ENCODE measurements around the gene GTF3C1. TPM values are rescaled to one million over a fixed set of nuclear protein-coding genes. Genes with fewer than 3 reads are reported as not detected.
"Not testable (repeated sequence)": the region's sequence is repeated elsewhere in the genome, so short reads cannot be mapped to it uniquely, and the experiment has no call there.

Gene GTF3C1
- total and polyA plus RNA-seq, 2 of the 13 experiments (the other 11 are each of a cell fraction or from before 2014, with no cell fraction given), result 29.2 to 72.7 TPM

GRCh38 chr16:27436921-27437650 lies 112.6 kb downstream of the GTF3C1 start (continued):
- TF ChIP-seq NR2F6 (IDR thresholded peaks at IDR 0.05) (no peak), NR2F6 (CRISPR knock-in tag; IDR thresholded peaks at IDR 0.05) (no peak)

GRCh38 chr16:27436065-27436464 lies 113.6 kb downstream of the GTF3C1 start:
- H3K4me2 ChIP-seq (ENCODE audit: low read depth, low read length), result no peak overlapping the region
- TF ChIP-seq, protein P1, sequence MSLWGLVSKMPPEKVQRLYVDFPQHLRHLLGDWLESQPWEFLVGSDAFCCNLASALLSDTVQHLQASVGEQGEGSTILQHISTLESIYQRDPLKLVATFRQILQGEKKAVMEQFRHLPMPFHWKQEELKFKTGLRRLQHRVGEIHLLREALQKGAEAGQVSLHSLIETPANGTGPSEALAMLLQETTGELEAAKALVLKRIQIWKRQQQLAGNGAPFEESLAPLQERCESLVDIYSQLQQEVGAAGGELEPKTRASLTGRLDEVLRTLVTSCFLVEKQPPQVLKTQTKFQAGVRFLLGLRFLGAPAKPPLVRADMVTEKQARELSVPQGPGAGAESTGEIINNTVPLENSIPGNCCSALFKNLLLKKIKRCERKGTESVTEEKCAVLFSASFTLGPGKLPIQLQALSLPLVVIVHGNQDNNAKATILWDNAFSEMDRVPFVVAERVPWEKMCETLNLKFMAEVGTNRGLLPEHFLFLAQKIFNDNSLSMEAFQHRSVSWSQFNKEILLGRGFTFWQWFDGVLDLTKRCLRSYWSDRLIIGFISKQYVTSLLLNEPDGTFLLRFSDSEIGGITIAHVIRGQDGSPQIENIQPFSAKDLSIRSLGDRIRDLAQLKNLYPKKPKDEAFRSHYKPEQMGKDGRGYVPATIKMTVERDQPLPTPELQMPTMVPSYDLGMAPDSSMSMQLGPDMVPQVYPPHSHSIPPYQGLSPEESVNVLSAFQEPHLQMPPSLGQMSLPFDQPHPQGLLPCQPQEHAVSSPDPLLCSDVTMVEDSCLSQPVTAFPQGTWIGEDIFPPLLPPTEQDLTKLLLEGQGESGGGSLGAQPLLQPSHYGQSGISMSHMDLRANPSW (CRISPR knock-in tag; IDR thresholded peaks at IDR 0.05; ENCODE audit: borderline replicate concordance), result no peak
- TF ChIP-seq ZNF382 (CRISPR knock-in tag; IDR thresholded peaks at IDR 0.05; ENCODE audit: borderline replicate concordance) (no peak), FOXM1 (CRISPR knock-in tag; IDR thresholded peaks at IDR 0.05) (no peak), ZBTB7B (CRISPR knock-in tag; IDR thresholded peaks at IDR 0.05) (no peak), MLLT10 (CRISPR knock-in tag; IDR thresholded peaks at IDR 0.05) (no peak), ZSCAN20 (CRISPR knock-in tag; IDR thresholded peaks at IDR 0.05; ENCODE audit: borderline replicate concordance) (no peak), HHEX (CRISPR knock-in tag; IDR thresholded peaks at IDR 0.05) (no peak), ZNF75D (CRISPR knock-in tag; IDR thresholded peaks at IDR 0.05; ENCODE audit: borderline replicate concordance) (no peak), NR2F1 (CRISPR knock-in tag; IDR thresholded peaks at IDR 0.05) (no peak), ASH2L (IDR thresholded peaks at IDR 0.05; ENCODE audit: insufficient read length, low read depth, low read length) (no peak), ZNF225 (CRISPR knock-in tag; IDR thresholded peaks at IDR 0.05) (no peak), REXO4 (CRISPR knock-in tag; IDR thresholded peaks at IDR 0.05; ENCODE audit: borderline replicate concordance) (no peak), NR0B2 (CRISPR knock-in tag; IDR thresholded peaks at IDR 0.05) (no peak)
- in situ Hi-C loops (cut with HindIII; ENCODE audit: extremely low pct_ligation_motif_present, low pct_unique_long_range_greater_than_20kb), result no loop called here
- no peak overlapping the region for H3K4me3 ChIP-seq (replicated peaks in 1 of 3; ENCODE audit: insufficient read depth in 1 of 3, low read depth in 2 of 3, low read length in 3 of 3)
- BruUV-seq (replicated peaks), result no TSS peak
- CTCF ChIA-PET (ENCODE audit: low intra/inter-chr PET ratio, low total read pairs), result no interaction called here
- H3K9ac ChIP-seq (ENCODE audit: insufficient read depth, low read depth, low read length), result no peak overlapping the region
- 47% methylated on average over 8 of the region's 8 CpGs for WGBS (ENCODE audit: low lambda C conversion rate)
- POLR2A ChIA-PET, result no interaction called here
- no peak for FAIRE-seq
- intact Hi-C loops (cut with micrococcal nuclease; ENCODE audit: unreplicated experiment), result no loop called here
- ATAC-seq, result no peak
- no peak overlapping the region for H2AFZ ChIP-seq (ENCODE audit: low read length)
- no peaks in the 10 kb centered on the region for H3K79me2 ChIP-seq (ENCODE audit: insufficient read depth, low read length)
- H3K27me3 ChIP-seq (ENCODE audit: control insufficient read depth in 1 of 2, insufficient read depth in 2 of 2, low read length in 2 of 2), result no peaks in the 10 kb centered on the region; a peak in 3 of 5 replicates
- no peak overlapping the region for H3K27ac ChIP-seq (ENCODE audit: extremely low read length, insufficient read depth, low read length)
- no peak for DNase-seq (ENCODE audit: low spot score)
- H3K9me3 ChIP-seq (ENCODE audit: low read length), result no peaks in the 10 kb centered on the region
- no peaks in the 10 kb centered on the region for H3K36me3 ChIP-seq (replicated peaks in 1 of 2; ENCODE audit: control insufficient read depth in 1 of 2, insufficient read depth in 2 of 2, low read length in 2 of 2)
- no peaks in the 10 kb centered on the region for H3K4me1 ChIP-seq (ENCODE audit: insufficient read depth, low read length)
- H4K20me1 ChIP-seq (ENCODE audit: insufficient read depth, low read length), result no peaks in the 10 kb centered on the region

GRCh38 chr16:27435146-27435545 lies 114.6 kb downstream of the GTF3C1 start:
- not testable (repeated sequence) for DNase-seq (ENCODE audit: low spot score)

More at GRCh38 chr16:27435146-27435545, 114.6 kb downstream of the GTF3C1 start:
- H3K79me2 ChIP-seq (ENCODE audit: insufficient read depth, low read length); H3K4me3 ChIP-seq (replicated peaks in 1 of 3; ENCODE audit: insufficient read depth in 1 of 3, low read depth in 2 of 3, low read length in 3 of 3); ATAC-seq; H3K27ac ChIP-seq (ENCODE audit: extremely low read length, insufficient read depth, low read length); BruUV-seq (replicated peaks); H3K4me2 ChIP-seq (ENCODE audit: low read depth, low read length); intact Hi-C loops (cut with micrococcal nuclease; ENCODE audit: unreplicated experiment); H3K4me1 ChIP-seq (ENCODE audit: insufficient read depth, low read length); H3K9me3 ChIP-seq (ENCODE audit: low read length); H3K9ac ChIP-seq (ENCODE audit: insufficient read depth, low read depth, low read length); FAIRE-seq; in situ Hi-C loops (cut with HindIII; ENCODE audit: extremely low pct_ligation_motif_present, low pct_unique_long_range_greater_than_20kb); H3K27me3 ChIP-seq (ENCODE audit: control insufficient read depth in 1 of 2, insufficient read depth in 2 of 2, low read length in 2 of 2); H4K20me1 ChIP-seq (ENCODE audit: insufficient read depth, low read length); CTCF ChIA-PET (ENCODE audit: low intra/inter-chr PET ratio, low total read pairs); H2AFZ ChIP-seq (ENCODE audit: low read length); POLR2A ChIA-PET; H3K36me3 ChIP-seq (replicated peaks in 1 of 2; ENCODE audit: control insufficient read depth in 1 of 2, insufficient read depth in 2 of 2, low read length in 2 of 2): not testable (repeated sequence)
- 75% methylated on average over 5 of the region's 5 CpGs for WGBS (ENCODE audit: low lambda C conversion rate)

Data from HepG2 (cell line).